Measurements from ENCODE around the gene VTCN1. TPM values are rescaled to one million over a fixed set of nuclear protein-coding genes. Genes with fewer than 3 reads are reported as not detected.
"Not testable (repeated sequence)": the region's sequence is repeated elsewhere in the genome, so short reads cannot be mapped to it uniquely, and the experiment has no call there.

Gene VTCN1
- total RNA-seq, 2 experiments from 2014 or later: not detected

- CTCF ChIA-PET: interaction anchor here (0.9 to 2.6 kb wide), 3 partner anchors 15 to 18 kb away, joined by 3 to 11 read pairs (median 4); no protein-coding TSS in a partner anchor
- no peak overlapping the region for H3K27ac Mint-ChIP-seq
- no peak overlapping the region for H3K4me3 Mint-ChIP-seq
- peaks cover 24% of the 10 kb centered on the region for H3K36me3 Mint-ChIP-seq (ENCODE audit: low read depth)
- POLR2A ChIA-PET: interaction anchor here (0.7 to 2.5 kb wide), 2 partner anchors 9 to 12 kb away, joined by 3 to 11 read pairs; no protein-coding TSS in a partner anchor
- DNase-seq: no peak
- peaks cover 19% of the 10 kb centered on the region for H3K4me1 Mint-ChIP-seq
- H3K27me3 Mint-ChIP-seq: no peaks in the 10 kb centered on the region
- H3K9me3 Mint-ChIP-seq: no peaks in the 10 kb centered on the region
Observed at GRCh38 chr1:117110774-117111173, 100.0 kb downstream of the VTCN1 start.

GRCh38 chr1:117107364-117107763, 103.4 kb downstream of the VTCN1 start:
- Mint-ChIP-seq H3K4me3 (no peak overlapping the region), H3K9me3 (no peaks in the 10 kb centered on the region), H3K27ac (no peak overlapping the region), H3K4me1 (peaks cover 19% of the 10 kb centered on the region), H3K27me3 (no peaks in the 10 kb centered on the region), H3K36me3 (ENCODE audit: low read depth) (peaks cover 51% of the 10 kb centered on the region)
- POLR2A ChIA-PET: no interaction called here
- DNase-seq: no peak
- CTCF ChIA-PET: interaction anchor here (0.8 to 1.5 kb wide), 3 partner anchors 13 to 20 kb away, joined by 3 to 4 read pairs (median 4); no protein-coding TSS in a partner anchor

GRCh38 chr1:117106478-117106877, 104.2 kb downstream of the VTCN1 start:
- H3K36me3 Mint-ChIP-seq (ENCODE audit: low read depth): peaks cover 55% of the 10 kb centered on the region
- H3K27ac Mint-ChIP-seq: no peak overlapping the region
- no peak for DNase-seq
- no peaks in the 10 kb centered on the region for H3K27me3 Mint-ChIP-seq
- no peak overlapping the region for H3K4me3 Mint-ChIP-seq
- POLR2A ChIA-PET: interaction anchor here (0.8 kb wide), 1 partner anchor 10 kb away, joined by 3 read pairs; no protein-coding TSS in a partner anchor
- H3K4me1 Mint-ChIP-seq: peaks cover 19% of the 10 kb centered on the region
- CTCF ChIA-PET: interaction anchor here (0.7 to 1.0 kb wide), 3 partner anchors 12 to 22 kb away, joined by 3 to 4 read pairs (median 3); no protein-coding TSS in a partner anchor
- H3K9me3 Mint-ChIP-seq: no peaks in the 10 kb centered on the region

- no peak overlapping the region for H3K4me3 Mint-ChIP-seq
- DNase-seq: no peak
- peaks cover 63% of the 10 kb centered on the region for H3K36me3 Mint-ChIP-seq (ENCODE audit: low read depth)
- no peaks in the 10 kb centered on the region for H3K27me3 Mint-ChIP-seq
- ChIA-PET CTCF (no interaction called here), POLR2A (no interaction called here)
- peaks cover 19% of the 10 kb centered on the region for H3K4me1 Mint-ChIP-seq
- H3K27ac Mint-ChIP-seq: no peak overlapping the region
- H3K9me3 Mint-ChIP-seq: no peaks in the 10 kb centered on the region
Observed at GRCh38 chr1:117105722-117106121, 105.0 kb downstream of the VTCN1 start.

- Mint-ChIP-seq H3K4me1 (peaks cover 16% of the 10 kb centered on the region), H3K9me3 (no peaks in the 10 kb centered on the region), H3K4me3 (no peak overlapping the region), H3K27me3 (no peaks in the 10 kb centered on the region), H3K36me3 (ENCODE audit: low read depth) (peaks cover 70% of the 10 kb centered on the region), H3K27ac (no peak overlapping the region)
- ChIA-PET CTCF (no interaction called here), POLR2A (no interaction called here)
- no peak for DNase-seq
Observed at GRCh38 chr1:117104986-117105385, 105.7 kb downstream of the VTCN1 start.

GRCh38 chr1:117101858-117102257, 108.9 kb downstream of the VTCN1 start:
- H3K4me1 Mint-ChIP-seq, H3K4me3 Mint-ChIP-seq, H3K27ac Mint-ChIP-seq, POLR2A ChIA-PET, H3K27me3 Mint-ChIP-seq, DNase-seq, H3K9me3 Mint-ChIP-seq: not testable (repeated sequence)
- CTCF ChIA-PET: interaction anchor here (1.0 kb wide), 1 partner anchor 20 kb away, joined by 3 read pairs; no protein-coding TSS in a partner anchor
- H3K36me3 Mint-ChIP-seq (ENCODE audit: low read depth): peaks cover 80% of the 10 kb centered on the region

GRCh38 chr1:117101334-117101733, 109.4 kb downstream of the VTCN1 start:
- POLR2A ChIA-PET: no interaction called here
- no peaks in the 10 kb centered on the region for H3K9me3 Mint-ChIP-seq

GRCh38 chr1:117098287-117098890, 112.3 kb downstream of the VTCN1 start:
- POLR2A ChIA-PET: interaction anchor here (0.8 to 1.2 kb wide), 3 partner anchors 13 to 38 kb away, joined by 3 to 4 read pairs (median 3); partner anchors contain the start of gene TTF2
- Mint-ChIP-seq H3K4me3 (no peak overlapping the region), H3K4me1 (peaks cover 10% of the 10 kb centered on the region), H3K9me3 (no peaks in the 10 kb centered on the region), H3K27ac (no peak overlapping the region), H3K36me3 (ENCODE audit: low read depth) (peaks cover 70% of the 10 kb centered on the region), H3K27me3 (no peaks in the 10 kb centered on the region)
- CTCF ChIA-PET: no interaction called here
- no peak for DNase-seq

More at GRCh38 chr1:117101334-117101733, 109.4 kb downstream of the VTCN1 start:
- Mint-ChIP-seq H3K36me3 (ENCODE audit: low read depth) (peaks cover 79% of the 10 kb centered on the region), H3K27me3 (no peaks in the 10 kb centered on the region), H3K4me3 (no peak overlapping the region), H3K27ac (no peak overlapping the region), H3K4me1 (peaks cover under 1% of the 10 kb centered on the region)
- DNase-seq: no peak
- CTCF ChIA-PET: interaction anchor here (1.0 kb wide), 1 partner anchor 21 kb away, joined by 3 read pairs; no protein-coding TSS in a partner anchor

GRCh38 chr1:117097443-117097842, 113.3 kb downstream of the VTCN1 start:
- DNase-seq: no peak
- Mint-ChIP-seq H3K4me1 (peaks cover 18% of the 10 kb centered on the region), H3K36me3 (ENCODE audit: low read depth) (peaks cover 73% of the 10 kb centered on the region), H3K27ac (no peak overlapping the region), H3K4me3 (no peak overlapping the region), H3K9me3 (no peaks in the 10 kb centered on the region), H3K27me3 (no peaks in the 10 kb centered on the region)
- ChIA-PET CTCF (interaction anchor here (1.7 kb wide), 1 partner anchor 26 kb away, joined by 3 read pairs; no protein-coding TSS in a partner anchor), POLR2A (no interaction called here)

GRCh38 chr1:117096951-117097408, 113.7 kb downstream of the VTCN1 start:
- no peak overlapping the region for H3K4me3 Mint-ChIP-seq
- DNase-seq: no peak
- no peaks in the 10 kb centered on the region for H3K9me3 Mint-ChIP-seq
- peaks cover 72% of the 10 kb centered on the region for H3K36me3 Mint-ChIP-seq (ENCODE audit: low read depth)
- ChIA-PET CTCF (interaction anchor here (1.6 to 1.7 kb wide), 2 partner anchors 14 to 25 kb away, joined by 3 to 4 read pairs; no protein-coding TSS in a partner anchor), POLR2A (no interaction called here)
- peaks cover 19% of the 10 kb centered on the region for H3K4me1 Mint-ChIP-seq
- no peak overlapping the region for H3K27ac Mint-ChIP-seq
- H3K27me3 Mint-ChIP-seq: no peaks in the 10 kb centered on the region

- no peaks in the 10 kb centered on the region for H3K27me3 Mint-ChIP-seq
- ChIA-PET CTCF (interaction anchor here (1.2 to 2.6 kb wide), 5 partner anchors 16 to 521 kb away, joined by 4 to 9 read pairs (median 6); partner anchors contain the start of gene TTF2), POLR2A (interaction anchor here (1.2 to 4.0 kb wide), 2 partner anchors 12 to 35 kb away, joined by 3 to 30 read pairs; partner anchors contain the start of gene TTF2)
- no peak overlapping the region for H3K4me3 Mint-ChIP-seq
- no peak for DNase-seq
- no peak overlapping the region for H3K27ac Mint-ChIP-seq
- H3K36me3 Mint-ChIP-seq (ENCODE audit: low read depth): peaks cover 76% of the 10 kb centered on the region
- H3K9me3 Mint-ChIP-seq: no peaks in the 10 kb centered on the region
- peaks cover 19% of the 10 kb centered on the region for H3K4me1 Mint-ChIP-seq
Observed at GRCh38 chr1:117094841-117095604, 115.7 kb downstream of the VTCN1 start.

- POLR2A ChIA-PET: interaction anchor here (0.9 to 4.0 kb wide), 5 partner anchors 11 to 34 kb away, joined by 3 to 30 read pairs (median 4); partner anchors contain the start of gene TTF2
- H3K4me1 Mint-ChIP-seq: peaks cover 19% of the 10 kb centered on the region
Observed at GRCh38 chr1:117093870-117094621, 116.7 kb downstream of the VTCN1 start.

More at GRCh38 chr1:117093870-117094621, 116.7 kb downstream of the VTCN1 start:
- DNase-seq: peak; percentile 55
- CTCF ChIA-PET: interaction anchor here (0.5 to 2.7 kb wide), 12 partner anchors 12 to 676 kb away, joined by 3 to 22 read pairs (median 4); partner anchors contain the start of genes CD2 and TTF2
- H3K4me3 Mint-ChIP-seq: no peak overlapping the region
- H3K27ac Mint-ChIP-seq: peak overlapping the region; percentile 15
- H3K27me3 Mint-ChIP-seq: no peaks in the 10 kb centered on the region
- no peaks in the 10 kb centered on the region for H3K9me3 Mint-ChIP-seq
- peaks cover 71% of the 10 kb centered on the region for H3K36me3 Mint-ChIP-seq (ENCODE audit: low read depth)

Measured in activated CD4-positive, alpha-beta memory T cell treated with anti-CD3 and anti-CD28 coated beads, Interleukin-2, amount 10 ng/mL, durations not matched to agents 7 days and 5 days (primary cell).